Esophagus muscularis mucosa (tissue), 4 donors: ENCODE results near the gene SPSB4.

Experiments used
- CTCF ChIP-seq, 3 experiments: fragments of 200-600 bp in 2 of 3; fragments of 450-650 bp in 1 of 3; sonication (generic) in 2 of 3; IDR thresholded peaks; one replicate each; pipeline ENCODE4 v1.5.1; 2017 to 2019; ENCODE audit warnings: antibody characterized with exemption in 3 of 3, mild to moderate bottlenecking in 2 of 3, moderate library complexity in 1 of 3
- EP300 ChIP-seq: sonication (generic); formaldehyde crosslinking; IDR thresholded peaks from one replicate; pipeline ENCODE4 v1.6.1; 2017; ENCODE audit warnings: antibody characterized with exemption
- POLR2A ChIP-seq: fragments of 450-650 bp; IDR thresholded peaks from one replicate; pipeline ENCODE4 v1.6.1; 2017; ENCODE audit warnings: antibody characterized with exemption, moderate library complexity, mild to moderate bottlenecking, low read depth
- POLR2AphosphoS5 ChIP-seq, 2 donors: sonication (generic); formaldehyde crosslinking; IDR thresholded peaks; one replicate each; pipeline ENCODE4 v1.6.1; 2017; ENCODE audit warnings: antibody characterized with exemption in 2 of 2

- TF ChIP-seq CTCF (IDR thresholded peaks at IDR 0.05) (no peak), POLR2AphosphoS5 (IDR thresholded peaks at IDR 0.05) (no peak), EP300 (no peak), POLR2A (no peak)
Measured at GRCh38 chr3:141093971-141094684, 43.0 kb downstream of the SPSB4 start.
